DOHH2 (cell line): ENCODE data around the gene UBE2L6.

Experiments used
- H3F3A ChIP-seq: fragments of 200-600 bp; sonication (generic), shearing (Covaris generic); 2 replicates; pipeline ENCODE4 v1.6.0; 2016; ENCODE audit warnings: antibody characterized with exemption, mild to moderate bottlenecking; ENCODE audit not compliant: control insufficient read depth, insufficient read depth
- H3K27ac ChIP-seq: fragments of 200-600 bp; sonication (generic); 2 replicates; pipeline ENCODE4 v1.5.1; 2014; ENCODE audit warnings: low read depth, mild to moderate bottlenecking, low read length, moderate library complexity
- H3K27me3 ChIP-seq: fragments of 200-600 bp; sonication (generic); 2 replicates; pipeline ENCODE4 v1.6.1; 2014; ENCODE audit warnings: mild to moderate bottlenecking, low read length, mixed read lengths; ENCODE audit not compliant: control insufficient read depth
- H3K36me3 ChIP-seq: fragments of 200-600 bp; sonication (generic); 2 replicates; pipeline ENCODE4 v1.6.1; 2014; ENCODE audit warnings: mild to moderate bottlenecking, low read length, moderate library complexity, mixed read lengths; ENCODE audit not compliant: control insufficient read depth
- H3K4me1 ChIP-seq: fragments of 200-600 bp; sonication (generic); 2 replicates; pipeline ENCODE4 v1.6.1; 2014; ENCODE audit warnings: mild to moderate bottlenecking, low read length, mixed read lengths; ENCODE audit not compliant: control insufficient read depth
- H3K4me2 ChIP-seq: fragments of 200-600 bp; sonication (generic); 2 replicates; pipeline ENCODE4 v1.6.0; 2014; ENCODE audit warnings: mild to moderate bottlenecking, low read length, moderate library complexity
- H3K4me3 ChIP-seq: fragments of 200-600 bp; sonication (generic); 2 replicates; pipeline ENCODE4 v1.5.1; 2014; ENCODE audit warnings: mild to moderate bottlenecking, low read length, mixed read lengths
- H3K79me2 ChIP-seq: fragments of 200-600 bp; sonication (generic); 2 replicates; pipeline ENCODE4 v1.6.1; 2014; ENCODE audit warnings: mild to moderate bottlenecking, low read length, mixed read lengths; ENCODE audit not compliant: control insufficient read depth
- H3K9me2 ChIP-seq: fragments of 200-600 bp; sonication (generic); replicated peaks from 2 replicates; pipeline ENCODE4 v1.6.1; 2014; ENCODE audit warnings: mild to moderate bottlenecking, low read length, mixed read lengths; ENCODE audit not compliant: control insufficient read depth
- H3K9me3 ChIP-seq: fragments of 200-600 bp; sonication (generic); 2 replicates; pipeline ENCODE4 v1.6.1; 2014; ENCODE audit warnings: antibody characterized with exemption, low read length, mixed read lengths; ENCODE audit not compliant: control insufficient read depth, insufficient read depth
- H4K20me1 ChIP-seq: fragments of 200-600 bp; sonication (generic); 2 replicates; pipeline ENCODE4 v1.6.0; 2014; ENCODE audit warnings: low read depth, mild to moderate bottlenecking, antibody characterized with exemption, low read length, moderate library complexity; ENCODE audit not compliant: control insufficient read depth, insufficient read depth
- CTCF ChIP-seq: fragments of 200-600 bp; sonication (generic); IDR thresholded peaks from one replicate; pipeline ENCODE4 v1.5.1; 2014; ENCODE audit warnings: antibody characterized with exemption, mild to moderate bottlenecking, low read depth, low read length; ENCODE audit not compliant: poor library complexity, severe bottlenecking
- EZH2phosphoT487 ChIP-seq: fragments of 200-600 bp; sonication (generic); IDR thresholded peaks from 2 replicates; pipeline ENCODE4 v1.6.1; 2017; ENCODE audit warnings: borderline replicate concordance, mild to moderate bottlenecking, antibody characterized with exemption, low read length, moderate library complexity, mixed read lengths

UBE2L6 gene

GRCh38 chr11:57598831-57599155 lies 31.3 kb upstream of the UBE2L6 start:
- Histone ChIP-seq H3K9me3 (no peaks in the 10 kb centered on the region), H4K20me1 (no peaks in the 10 kb centered on the region), H3K27me3 (peaks cover 26% of the 10 kb centered on the region), H3K4me1 (no peaks in the 10 kb centered on the region), H3K27ac (no peak overlapping the region), H3F3A (no peaks in the 10 kb centered on the region), H3K36me3 (no peaks in the 10 kb centered on the region), H3K4me2 (no peak overlapping the region), H3K9me2 (no peaks in the 10 kb centered on the region), H3K79me2 (no peaks in the 10 kb centered on the region), H3K4me3 (no peak overlapping the region)
- no peak for TF ChIP-seq EZH2phosphoT487
- TF ChIP-seq CTCF, result no peak

- TF ChIP-seq EZH2phosphoT487, result no peak
- Histone ChIP-seq H3F3A (no peaks in the 10 kb centered on the region), H3K4me2 (no peak overlapping the region), H3K4me3 (no peak overlapping the region), H3K9me2 (no peaks in the 10 kb centered on the region), H4K20me1 (no peaks in the 10 kb centered on the region), H3K36me3 (no peaks in the 10 kb centered on the region), H3K9me3 (no peaks in the 10 kb centered on the region), H3K27me3 (peaks cover 26% of the 10 kb centered on the region), H3K4me1 (no peaks in the 10 kb centered on the region), H3K27ac (no peak overlapping the region), H3K79me2 (no peaks in the 10 kb centered on the region)
These were observed 30.7 kb upstream of the UBE2L6 start for GRCh38 chr11:57597916-57598830.

- Histone ChIP-seq H4K20me1 (no peaks in the 10 kb centered on the region), H3K9me2 (no peaks in the 10 kb centered on the region), H3K27ac (no peak within 1 kb of the TSS), H3K4me1 (no peaks in the 10 kb centered on the region), H3K9me3 (no peaks in the 10 kb centered on the region), H3K27me3 (peaks cover 26% of the 10 kb centered on the region), H3K4me2 (no peak within 1 kb of the TSS), H3K36me3 (no peaks in the 10 kb centered on the region), H3K79me2 (no peaks in the 10 kb centered on the region), H3K4me3 (no peak within 1 kb of the TSS), H3F3A (no peaks in the 10 kb centered on the region)
- TF ChIP-seq EZH2phosphoT487, result no peak
- no peak for TF ChIP-seq CTCF
These were observed 30.0 kb upstream of the UBE2L6 start, which contains the start of gene SERPING1 for GRCh38 chr11:57597461-57597915. SERPING1 (plus strand) TSS chr11:57597685; CDS start chr11:57598271, 586 bp downstream.

DNA sequence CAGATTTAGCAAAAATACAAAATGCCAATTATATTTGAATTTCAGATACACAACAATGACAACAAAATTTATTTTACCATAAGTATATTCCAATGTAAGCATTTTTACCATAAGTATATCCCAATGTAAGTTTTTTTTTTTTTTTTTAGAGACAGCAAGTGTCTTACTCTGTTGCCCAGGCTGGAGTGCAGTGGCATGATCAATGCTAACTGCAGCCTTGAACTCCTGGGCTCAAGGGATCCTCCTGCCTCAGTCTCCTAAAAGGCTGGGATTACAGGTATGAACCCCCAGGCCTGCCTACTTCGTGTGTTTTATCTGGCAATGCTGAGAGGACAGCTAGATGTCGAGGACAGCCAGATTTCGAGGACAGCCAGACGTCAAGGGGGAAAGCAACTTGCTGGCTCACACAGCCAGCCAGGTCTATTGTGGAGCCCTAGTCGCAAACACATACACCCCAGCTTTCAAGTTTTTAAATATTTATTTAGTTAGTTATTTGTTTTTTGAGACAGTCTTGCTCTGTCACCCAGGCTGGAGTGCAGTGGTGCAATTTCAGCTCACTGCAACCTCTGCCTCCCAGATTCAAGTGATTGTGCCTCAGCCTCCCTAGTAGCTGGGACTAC lies 28.9 kb upstream of the UBE2L6 start:
- Histone ChIP-seq H3F3A (no peaks in the 10 kb centered on the region), H3K36me3 (no peaks in the 10 kb centered on the region), H3K4me2 (no peak overlapping the region), H3K27ac (no peak overlapping the region), H3K9me2 (no peaks in the 10 kb centered on the region), H4K20me1 (no peaks in the 10 kb centered on the region), H3K4me3 (no peak overlapping the region), H3K27me3 (peaks cover 26% of the 10 kb centered on the region), H3K4me1 (no peaks in the 10 kb centered on the region), H3K79me2 (no peaks in the 10 kb centered on the region), H3K9me3 (no peaks in the 10 kb centered on the region)
- TF ChIP-seq CTCF, result no peak
- TF ChIP-seq EZH2phosphoT487, result no peak
